ENCODE results near the gene FERMT1.

Gene FERMT1

GRCh38 chr20:6086868-6087267, 36.0 kb downstream of the FERMT1 start:
- no peak for TF ChIP-seq CTCF (IDR thresholded peaks at IDR 0.05; ENCODE audit: low read depth, low read length)
- DNase-seq (ENCODE audit: extremely low read depth, low read depth) = no peak

GRCh38 chr20:6083926-6084325, 38.9 kb downstream of the FERMT1 start:
- no peak for TF ChIP-seq CTCF (IDR thresholded peaks at IDR 0.05; ENCODE audit: low read depth, low read length)
- no peak for DNase-seq (ENCODE audit: extremely low read depth, low read depth)

- DNase-seq (ENCODE audit: extremely low read depth, low read depth) = peak; percentile 20
- no peak for TF ChIP-seq CTCF (IDR thresholded peaks at IDR 0.05; ENCODE audit: low read depth, low read length)
Observed at GRCh38 chr20:6081236-6081635, 41.6 kb downstream of the FERMT1 start.

- no peak for DNase-seq (ENCODE audit: extremely low read depth, low read depth)
- no peak for TF ChIP-seq CTCF (IDR thresholded peaks at IDR 0.05; ENCODE audit: low read depth, low read length)
Observed at GRCh38 chr20:6079016-6079415, 43.8 kb downstream of the FERMT1 start.

- TF ChIP-seq CTCF (IDR thresholded peaks at IDR 0.05; ENCODE audit: low read depth, low read length) = no peak
- DNase-seq (ENCODE audit: extremely low read depth, low read depth) = no peak
Observed at GRCh38 chr20:6075428-6076219, 47.2 kb downstream of the FERMT1 start.

GRCh38 chr20:6074784-6075183, 48.0 kb downstream of the FERMT1 start:
- TF ChIP-seq CTCF (IDR thresholded peaks at IDR 0.05; ENCODE audit: low read depth, low read length) = no peak
- DNase-seq (ENCODE audit: extremely low read depth, low read depth) = no peak

- DNase-seq (ENCODE audit: extremely low read depth, low read depth) = no peak
- peak; percentile 51 for TF ChIP-seq CTCF (IDR thresholded peaks at IDR 0.05; ENCODE audit: low read depth, low read length)
Observed at GRCh38 chr20:6074145-6074561, 48.7 kb downstream of the FERMT1 start.
